HEK293 (cell line): ENCODE data around the gene FFAR4.

ENCODE experiments used
- BCL11A ChIP-seq: fragments of 450-650 bp; formaldehyde crosslinking; IDR thresholded peaks from 2 replicates; pipeline ENCODE4 v1.5.1; 2016; ENCODE audit warnings: low read depth, missing biosample characterization, missing genetic modification characterization
- SP2 ChIP-seq: fragments of 450-650 bp; formaldehyde crosslinking; IDR thresholded peaks from 2 replicates; pipeline ENCODE4 v1.5.1; 2016; ENCODE audit warnings: missing biosample characterization, missing genetic modification characterization
- SP7 ChIP-seq: fragments of 450-650 bp; formaldehyde crosslinking; IDR thresholded peaks from 2 replicates; pipeline ENCODE4 v1.5.1; 2016; ENCODE audit warnings: missing biosample characterization, missing genetic modification characterization
- ZBTB1 ChIP-seq: fragments of 450-650 bp; formaldehyde crosslinking; IDR thresholded peaks from 2 replicates; pipeline ENCODE4 v1.5.1; 2016; ENCODE audit warnings: missing biosample characterization, missing genetic modification characterization
- ZNF292 ChIP-seq: fragments of 450-650 bp; formaldehyde crosslinking; IDR thresholded peaks from 2 replicates; pipeline ENCODE4 v1.5.1; 2016; ENCODE audit warnings: low read depth, missing biosample characterization, missing genetic modification characterization, borderline replicate concordance
- ZNF660 ChIP-seq: fragments of 450-650 bp; IDR thresholded peaks from 2 replicates; pipeline ENCODE4 v1.5.1; 2018; ENCODE audit warnings: missing biosample characterization, mild to moderate bottlenecking, missing genetic modification characterization
- ZNF785 ChIP-seq: fragments of 450-650 bp; formaldehyde crosslinking; IDR thresholded peaks from 2 replicates; pipeline ENCODE4 v1.5.1; 2016; ENCODE audit warnings: missing biosample characterization, missing genetic modification characterization
- TF ChIP-seq, protein P1 (sequence below): fragments of 450-650 bp; formaldehyde crosslinking; IDR thresholded peaks from 2 replicates; pipeline ENCODE4 v1.5.1; 2016; ENCODE audit warnings: missing biosample characterization, missing genetic modification characterization
- TF ChIP-seq, protein P2 (sequence below): fragments of 450-650 bp; formaldehyde crosslinking; optimal IDR thresholded peaks from 2 replicates; pipeline ENCODE3; 2016; ENCODE audit warnings: missing biosample characterization, mild to moderate bottlenecking, missing genetic modification characterization

DNA sequence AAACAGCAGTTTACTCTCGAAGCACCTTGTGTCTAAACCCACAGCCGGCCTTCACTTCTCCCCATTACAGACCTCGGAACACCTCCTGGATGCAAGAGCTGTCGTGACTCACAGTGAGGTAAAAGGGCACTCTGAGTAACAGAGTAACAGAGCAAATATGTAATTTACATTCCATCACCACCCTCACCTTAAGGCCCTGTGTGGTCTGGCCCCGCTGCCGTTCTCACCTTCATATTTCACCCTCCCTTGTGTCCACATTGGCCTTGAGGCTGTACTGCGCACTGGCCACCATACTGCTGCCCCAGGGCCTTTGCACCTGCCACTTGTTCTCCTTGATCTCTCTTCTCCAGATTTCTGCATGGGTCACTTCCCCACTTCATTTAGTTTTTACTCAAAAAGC, 12.6 kb downstream of the FFAR4 start:
- TF ChIP-seq SP2 (tag by site-specific recombination) = no peak
- no peak for TF ChIP-seq ZNF292 (tag by site-specific recombination)
- TF ChIP-seq, protein P1, sequence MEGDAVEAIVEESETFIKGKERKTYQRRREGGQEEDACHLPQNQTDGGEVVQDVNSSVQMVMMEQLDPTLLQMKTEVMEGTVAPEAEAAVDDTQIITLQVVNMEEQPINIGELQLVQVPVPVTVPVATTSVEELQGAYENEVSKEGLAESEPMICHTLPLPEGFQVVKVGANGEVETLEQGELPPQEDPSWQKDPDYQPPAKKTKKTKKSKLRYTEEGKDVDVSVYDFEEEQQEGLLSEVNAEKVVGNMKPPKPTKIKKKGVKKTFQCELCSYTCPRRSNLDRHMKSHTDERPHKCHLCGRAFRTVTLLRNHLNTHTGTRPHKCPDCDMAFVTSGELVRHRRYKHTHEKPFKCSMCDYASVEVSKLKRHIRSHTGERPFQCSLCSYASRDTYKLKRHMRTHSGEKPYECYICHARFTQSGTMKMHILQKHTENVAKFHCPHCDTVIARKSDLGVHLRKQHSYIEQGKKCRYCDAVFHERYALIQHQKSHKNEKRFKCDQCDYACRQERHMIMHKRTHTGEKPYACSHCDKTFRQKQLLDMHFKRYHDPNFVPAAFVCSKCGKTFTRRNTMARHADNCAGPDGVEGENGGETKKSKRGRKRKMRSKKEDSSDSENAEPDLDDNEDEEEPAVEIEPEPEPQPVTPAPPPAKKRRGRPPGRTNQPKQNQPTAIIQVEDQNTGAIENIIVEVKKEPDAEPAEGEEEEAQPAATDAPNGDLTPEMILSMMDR (tag by site-specific recombination) = no peak
- no peak for TF ChIP-seq BCL11A (tag by site-specific recombination)
- TF ChIP-seq ZNF785 (tag by site-specific recombination) = no peak
- no peak for TF ChIP-seq ZBTB1 (tag by site-specific recombination)
- TF ChIP-seq, protein P2, sequence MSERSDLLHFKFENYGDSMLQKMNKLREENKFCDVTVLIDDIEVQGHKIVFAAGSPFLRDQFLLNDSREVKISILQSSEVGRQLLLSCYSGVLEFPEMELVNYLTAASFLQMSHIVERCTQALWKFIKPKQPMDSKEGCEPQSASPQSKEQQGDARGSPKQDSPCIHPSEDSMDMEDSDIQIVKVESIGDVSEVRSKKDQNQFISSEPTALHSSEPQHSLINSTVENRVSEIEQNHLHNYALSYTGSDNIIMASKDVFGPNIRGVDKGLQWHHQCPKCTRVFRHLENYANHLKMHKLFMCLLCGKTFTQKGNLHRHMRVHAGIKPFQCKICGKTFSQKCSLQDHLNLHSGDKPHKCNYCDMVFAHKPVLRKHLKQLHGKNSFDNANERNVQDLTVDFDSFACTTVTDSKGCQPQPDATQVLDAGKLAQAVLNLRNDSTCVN = no peak
- no peak for TF ChIP-seq SP7 (tag by site-specific recombination)
- no peak for TF ChIP-seq ZNF660 (tag by site-specific recombination)
